Activated CD8-positive, alpha-beta memory T cell treated with anti-CD3 and anti-CD28 coated beads, Interleukin-2, amount 50 U/mL, for 48 hours (primary cell): Measurements from ENCODE around the gene SLC17A6.

Experiments used
- DNase-seq: peaks from one replicate; pipeline ENCODE4 v3.0.0-alpha.2; 2020

Gene SLC17A6

GRCh38 chr11:22337596-22338485 is at the start of gene SLC17A6:
Gene SLC17A6, plus strand, starts transcription at chr11:22338381. Its CDS starts 153 bp downstream, at chr11:22338534.
- DNase-seq, result no peak

GRCh38 chr11:22302368-22302767 is 35.8 kb upstream of the SLC17A6 start:
- DNase-seq, result no peak

DNA sequence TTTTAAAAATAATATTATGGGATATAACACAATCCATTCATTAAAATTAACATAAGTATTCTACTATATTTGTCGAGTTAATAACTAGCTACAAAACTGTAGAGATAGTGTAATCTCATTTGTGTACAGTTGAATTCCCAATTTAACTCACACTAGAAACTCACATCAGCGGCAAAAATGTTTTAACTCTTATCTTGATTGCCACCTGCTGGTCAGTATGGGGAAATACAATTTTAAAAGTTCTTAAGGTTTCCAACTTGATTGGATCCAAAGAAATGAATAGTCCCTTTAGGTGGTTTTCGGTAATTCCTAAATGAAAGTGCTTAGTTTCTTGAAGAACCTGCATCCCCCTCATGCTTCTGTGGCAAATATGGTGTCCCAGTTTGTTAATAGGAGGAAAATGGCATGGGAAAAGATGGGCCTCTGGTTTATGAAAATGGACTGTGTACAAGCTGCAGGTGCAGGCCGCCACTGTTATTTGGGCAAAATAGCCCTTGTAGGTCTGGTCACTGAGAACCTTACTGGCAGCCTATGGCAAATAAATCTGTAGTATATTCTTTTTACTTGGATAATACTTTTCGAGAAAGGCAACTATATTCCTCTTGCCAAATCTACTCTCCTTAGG is 33.7 kb upstream of the SLC17A6 start:
- DNase-seq, result no peak

DNA sequence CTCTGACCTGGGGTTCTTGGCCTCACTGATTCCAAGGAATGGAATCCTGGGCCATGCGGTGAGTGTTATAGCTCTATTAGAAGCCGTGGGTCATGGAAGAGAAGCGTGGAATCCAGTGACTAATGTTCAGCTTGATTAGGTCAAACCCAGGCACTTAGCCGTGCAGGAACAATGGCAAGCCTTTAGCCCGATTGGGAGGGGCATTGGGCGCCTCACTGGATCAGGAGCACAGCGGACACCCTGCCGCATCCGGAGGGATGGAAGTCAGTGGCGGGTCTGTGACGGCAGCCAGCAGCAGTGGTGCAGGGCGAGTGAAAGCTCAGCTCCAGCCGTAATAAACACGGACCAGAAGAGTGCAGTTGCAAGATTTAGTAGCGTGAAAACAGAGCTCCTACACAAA is 20.5 kb upstream of the SLC17A6 start:
- DNase-seq, result no peak

GRCh38 chr11:22331771-22332170 is 6.4 kb upstream of the SLC17A6 start:
- DNase-seq, result no peak

GRCh38 chr11:22336587-22336986 is 1.6 kb upstream of the SLC17A6 start:
- DNase-seq, result no peak

DNA sequence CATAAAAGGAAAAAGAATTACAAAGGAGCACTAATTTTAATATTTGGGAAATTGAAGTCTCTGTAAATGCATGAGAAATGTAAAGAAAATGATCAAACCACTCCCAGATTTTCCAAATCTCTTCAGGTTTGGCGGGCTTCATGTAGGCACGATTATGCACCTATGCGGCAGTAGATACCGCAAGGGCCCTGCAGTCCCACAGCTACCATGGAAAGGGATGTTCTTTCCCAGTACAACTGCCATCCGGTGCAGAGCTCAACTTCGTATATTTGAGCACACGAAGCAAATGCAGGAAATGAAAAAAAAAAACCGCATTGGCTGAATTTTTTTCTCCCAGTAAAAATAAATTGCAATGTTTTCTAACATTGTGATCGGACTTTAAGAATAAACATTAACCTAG is 1.4 kb downstream of the SLC17A6 start:
- no peak for DNase-seq

DNA sequence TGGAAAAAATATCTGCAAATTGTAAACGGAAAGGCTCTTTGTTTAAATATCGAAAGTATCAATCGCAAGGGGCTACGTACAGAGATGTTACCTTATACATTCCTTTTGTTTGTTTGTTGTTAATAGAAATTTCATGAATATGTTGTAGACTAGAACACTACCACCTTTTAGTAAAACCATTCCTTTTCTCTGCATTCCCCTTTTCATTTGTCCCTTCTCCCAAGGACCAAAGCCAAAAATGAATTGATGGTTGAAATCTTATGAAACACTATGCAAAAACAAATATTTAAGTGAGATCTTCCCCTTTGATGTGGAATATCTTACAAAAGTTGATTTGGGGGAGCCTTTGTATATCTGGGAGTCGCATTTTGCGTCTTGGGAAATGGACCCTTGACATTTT is 2.1 kb downstream of the SLC17A6 start:
- DNase-seq, result no peak

GRCh38 chr11:22340701-22341587 is 2.8 kb downstream of the SLC17A6 start:
- DNase-seq, result peak; percentile 47

DNA sequence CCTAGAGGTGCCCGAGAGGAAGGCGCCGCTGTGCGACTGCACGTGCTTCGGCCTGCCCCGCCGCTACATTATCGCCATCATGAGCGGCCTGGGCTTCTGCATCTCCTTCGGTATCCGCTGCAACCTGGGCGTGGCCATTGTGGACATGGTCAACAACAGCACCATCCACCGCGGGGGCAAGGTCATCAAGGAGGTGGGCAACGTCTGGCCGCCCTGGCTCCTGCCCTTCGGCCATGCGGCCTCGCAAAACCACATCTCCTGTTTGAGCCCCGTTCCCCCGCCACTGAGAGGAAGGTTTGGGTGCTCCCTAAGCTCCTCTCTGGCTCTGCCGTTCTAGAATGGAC is 3.4 kb downstream of the SLC17A6 start:
- peak; percentile 45 for DNase-seq

GRCh38 chr11:22342211-22343031 is 4.2 kb downstream of the SLC17A6 start:
- no peak for DNase-seq

GRCh38 chr11:22343032-22343324 is 4.8 kb downstream of the SLC17A6 start:
- no peak for DNase-seq

- DNase-seq, result peak; percentile 46
Observed at GRCh38 chr11:22343371-22344032, 5.3 kb downstream of the SLC17A6 start.

- no peak for DNase-seq
Observed at GRCh38 chr11:22344081-22344480, 5.9 kb downstream of the SLC17A6 start.

- no peak for DNase-seq
Observed at GRCh38 chr11:22346282-22346681, 8.1 kb downstream of the SLC17A6 start.

DNA sequence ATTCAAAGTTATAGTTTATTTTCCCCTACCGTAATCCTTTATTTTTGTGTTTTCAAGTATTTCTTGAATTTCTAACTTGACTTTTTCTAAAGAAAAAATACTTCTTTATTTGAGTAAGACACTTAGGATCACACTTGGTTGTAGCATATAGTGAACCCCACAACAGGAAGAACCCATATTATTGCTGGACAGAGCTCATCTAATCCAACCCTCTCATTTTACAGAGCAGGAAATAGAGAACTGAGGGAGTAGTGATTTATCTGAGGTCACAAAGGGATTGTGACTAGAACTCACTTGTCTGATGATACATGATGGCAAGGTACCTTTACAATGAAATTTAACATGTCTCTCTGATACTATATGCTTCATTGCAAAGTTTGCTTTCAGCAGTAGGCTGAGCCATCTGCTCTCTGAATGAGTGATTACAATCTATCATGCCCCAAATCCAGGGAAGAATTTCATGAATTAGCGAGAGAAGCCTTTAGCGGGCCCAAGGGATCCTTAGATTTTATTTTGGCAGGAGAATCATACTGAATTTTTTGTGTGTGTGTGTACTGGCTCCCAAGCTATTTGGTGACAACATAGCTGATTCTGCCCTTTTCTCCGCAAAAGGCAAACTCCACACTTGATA is 9.8 kb downstream of the SLC17A6 start:
- DNase-seq, result no peak

DNA sequence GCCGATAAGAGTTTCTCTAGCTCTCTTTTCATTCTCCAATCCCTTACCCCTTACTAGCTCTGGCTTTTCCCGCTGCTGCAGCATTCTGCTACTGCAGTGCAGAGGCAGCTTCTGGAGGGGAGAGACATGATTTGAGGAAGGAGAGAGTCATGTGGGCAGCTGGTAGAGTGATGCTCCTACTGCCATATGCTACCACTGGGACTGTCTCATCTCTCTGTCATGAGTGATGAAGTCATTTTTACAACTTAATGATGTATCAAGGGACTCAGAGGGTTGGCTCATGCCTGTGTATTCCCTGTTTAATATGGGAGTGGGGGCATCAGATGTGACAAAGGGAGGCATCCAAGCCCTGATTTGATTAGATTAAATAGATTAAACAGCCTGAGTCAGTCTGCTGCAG is 11.3 kb downstream of the SLC17A6 start:
- no peak for DNase-seq

DNA sequence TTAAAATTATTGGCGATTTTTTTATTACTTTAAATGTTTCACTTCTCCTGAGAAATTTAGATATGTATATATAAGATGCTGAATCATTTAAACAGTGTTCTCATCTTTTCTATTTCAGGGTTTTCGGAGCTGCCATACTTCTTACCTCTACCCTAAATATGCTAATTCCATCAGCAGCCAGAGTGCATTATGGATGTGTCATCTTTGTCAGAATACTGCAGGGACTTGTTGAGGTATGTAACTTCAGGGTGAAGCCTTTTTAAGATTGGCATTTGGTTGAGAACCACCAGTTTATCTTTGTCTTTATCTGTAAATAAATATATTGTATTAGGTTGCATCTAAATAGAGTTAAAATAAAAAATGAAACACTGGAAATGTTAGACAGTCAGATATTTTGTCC is 21.1 kb downstream of the SLC17A6 start:
- no peak for DNase-seq

DNA sequence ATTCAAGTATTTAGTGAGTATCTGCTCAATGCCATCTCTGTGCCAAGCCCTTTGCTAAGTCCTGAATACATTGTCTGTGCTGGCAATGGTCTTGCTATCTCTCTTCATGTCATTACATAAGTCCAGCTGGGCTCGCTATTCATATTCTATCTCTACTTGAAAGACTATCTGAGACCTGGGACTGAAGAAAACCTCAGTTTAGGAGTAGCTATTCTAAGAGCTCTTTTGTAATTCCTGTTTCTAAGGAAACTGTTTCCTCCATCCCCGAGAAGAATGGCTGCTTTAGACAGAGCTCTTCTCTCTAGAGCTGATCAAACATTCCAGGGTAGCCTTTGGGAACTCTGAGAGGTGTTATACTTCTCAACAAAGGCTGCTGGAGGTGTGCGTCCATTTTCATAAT is 33.0 kb downstream of the SLC17A6 start:
- DNase-seq, result no peak

- no peak for DNase-seq
Observed at GRCh38 chr11:22387126-22387525, 48.9 kb downstream of the SLC17A6 start.

GRCh38 chr11:22389526-22390282 is 51.5 kb downstream of the SLC17A6 start:
- DNase-seq, result no peak
